WTC11 (cell line): ENCODE results near the gene C1orf35. TPM values are rescaled to one million over a fixed set of nuclear protein-coding genes. Genes with fewer than 3 reads are reported as not detected.

Source experiments
- ATAC-seq: fragments of 200-7000 bp; cut with Tn5 transposase; 2 replicates; pipeline ENCODE4 v1.10.0; 2021; ENCODE audit warnings: mild to moderate bottlenecking, moderate library complexity
- CTCF ChIA-PET: fragments of 300-600 bp; sonication (Branson Sonifier 250); formaldehyde crosslinking; loops from one replicate; lab custom pipeline; 2021; ENCODE audit warnings: antibody characterized with exemption; lab: Charles Lee
- POLR2A ChIA-PET: fragments of 350-600 bp; sonication (Branson Sonifier 250); formaldehyde crosslinking; loops from one replicate; lab custom pipeline; 2021; ENCODE audit warnings: antibody characterized with exemption; lab: Charles Lee
- DNase-seq: peaks from one replicate; pipeline ENCODE4 v3.0.0; 2021; ENCODE audit warnings: low spot score
- H3K27ac Mint-ChIP-seq: 2 replicates; pipeline ENCODE4 v1.8.0; 2021; ENCODE audit warnings: mixed read lengths
- H3K27me3 Mint-ChIP-seq: 2 replicates; pipeline ENCODE4 v1.8.0; 2021; ENCODE audit warnings: low read depth, mild to moderate bottlenecking, moderate library complexity, mixed read lengths
- H3K36me3 Mint-ChIP-seq: 2 replicates; pipeline ENCODE4 v1.8.0; 2021; ENCODE audit warnings: mixed read lengths
- H3K4me1 Mint-ChIP-seq: 2 replicates; pipeline ENCODE4 v1.8.0; 2022; ENCODE audit warnings: mixed read lengths
- H3K4me3 Mint-ChIP-seq: 2 replicates; pipeline ENCODE4 v1.8.0; 2021; ENCODE audit warnings: mild to moderate bottlenecking, moderate library complexity, mixed read lengths
- H3K9me3 Mint-ChIP-seq: 2 replicates; pipeline ENCODE4 v1.8.0; 2021; ENCODE audit warnings: mixed read lengths
- AFF4 ChIP-seq: sonication (generic); formaldehyde crosslinking; IDR thresholded peaks from 2 replicates; pipeline ENCODE4 v1.8.1; 2023; ENCODE audit warnings: mild to moderate bottlenecking, missing genetic modification reagents, borderline replicate concordance
- ARID4B ChIP-seq: sonication (generic); formaldehyde crosslinking; IDR thresholded peaks from 2 replicates; pipeline ENCODE4 v1.8.0; 2023; ENCODE audit warnings: missing genetic modification reagents, mild to moderate bottlenecking, borderline replicate concordance
- CDX4 ChIP-seq: fragments of 250-450 bp; sonication (Bioruptor Pico); IDR thresholded peaks from 2 replicates; pipeline ENCODE4 v1.9.0; 2021; ENCODE audit warnings: moderate library complexity, mild to moderate bottlenecking, inconsistent platforms, borderline replicate concordance
- CREM ChIP-seq: sonication (generic); formaldehyde crosslinking; IDR thresholded peaks from 2 replicates; pipeline ENCODE4 v1.8.1; 2022; ENCODE audit warnings: mild to moderate bottlenecking, missing genetic modification reagents, moderate library complexity
- EMX1 ChIP-seq: fragments of 250-450 bp; sonication (Bioruptor Pico); IDR thresholded peaks from 2 replicates; pipeline ENCODE4 v1.8.0; 2021; ENCODE audit warnings: mild to moderate bottlenecking
- HMGXB4 ChIP-seq: sonication (generic); formaldehyde crosslinking; IDR thresholded peaks from 2 replicates; pipeline ENCODE4 v1.8.1; 2023; ENCODE audit warnings: mild to moderate bottlenecking, moderate library complexity, missing genetic modification reagents
- MLX ChIP-seq: sonication (generic); formaldehyde crosslinking; IDR thresholded peaks from 2 replicates; pipeline ENCODE4 v1.8.1; 2023; ENCODE audit warnings: mild to moderate bottlenecking, missing genetic modification reagents, moderate library complexity
- MXD4 ChIP-seq: fragments of 250-450 bp; sonication (Bioruptor Pico); IDR thresholded peaks from 2 replicates; pipeline ENCODE4 v1.8.0; 2021; ENCODE audit warnings: mild to moderate bottlenecking, moderate library complexity, borderline replicate concordance
- RELA ChIP-seq: sonication (generic); formaldehyde crosslinking; IDR thresholded peaks from 2 replicates; pipeline ENCODE4 v1.8.1; 2022; ENCODE audit warnings: missing genetic modification reagents, mild to moderate bottlenecking, borderline replicate concordance
- SOX15 ChIP-seq: fragments of 250-450 bp; sonication (Bioruptor Pico); IDR thresholded peaks from 2 replicates; pipeline ENCODE4 v1.9.0; 2021; ENCODE audit warnings: mild to moderate bottlenecking
- SP1 ChIP-seq: sonication (generic); formaldehyde crosslinking; conservative IDR thresholded peaks from 2 replicates; pipeline ENCODE4 v1.8.1; 2022; ENCODE audit warnings: missing genetic modification reagents
- USF1 ChIP-seq: sonication (generic); formaldehyde crosslinking; IDR thresholded peaks from 2 replicates; pipeline ENCODE4 v1.8.0; 2022; ENCODE audit warnings: mild to moderate bottlenecking, missing genetic modification reagents
- USF2 ChIP-seq: sonication (generic); formaldehyde crosslinking; IDR thresholded peaks from 2 replicates; pipeline ENCODE4 v1.8.1; 2023; ENCODE audit warnings: mild to moderate bottlenecking, missing genetic modification reagents, moderate library complexity
- ZBTB21 ChIP-seq: sonication (generic); formaldehyde crosslinking; IDR thresholded peaks from 2 replicates; pipeline ENCODE4 v1.8.1; 2023; ENCODE audit warnings: mild to moderate bottlenecking, missing genetic modification reagents, borderline replicate concordance
- ZNF396 ChIP-seq: fragments of 250-450 bp; sonication (Bioruptor Pico); IDR thresholded peaks from 2 replicates; pipeline ENCODE4 v1.8.0; 2021; ENCODE audit warnings: mild to moderate bottlenecking, moderate library complexity, borderline replicate concordance
- ZNF423 ChIP-seq: fragments of 250-450 bp; sonication (Bioruptor Pico); IDR thresholded peaks from 2 replicates; pipeline ENCODE4 v2.1.2; 2022; ENCODE audit warnings: mild to moderate bottlenecking, moderate library complexity
- total RNA-seq: library from RNA; stranded (reverse); gene quantifications from 3 replicates; pipeline ENCODE4 v1.2.3, GENCODE V29; 2021

Gene C1orf35
- total RNA-seq, 1 experiment from 2014 or later: 33.8 TPM

GRCh38 chr1:228070173-228070572 lies 33.0 kb downstream of the C1orf35 start:
- H3K4me3 Mint-ChIP-seq: no peak overlapping the region
- ATAC-seq: no peak
- H3K27me3 Mint-ChIP-seq: peaks cover 86% of the 10 kb centered on the region
- H3K27ac Mint-ChIP-seq: no peak overlapping the region
- no peaks in the 10 kb centered on the region for H3K36me3 Mint-ChIP-seq
- no peak for DNase-seq
- 0 out of 2 replicates have a peak, but pooled peaks cover 4% of the 10 kb centered on the region for H3K4me1 Mint-ChIP-seq
- CTCF ChIA-PET: no interaction called here
- POLR2A ChIA-PET: no interaction called here
- TF ChIP-seq CDX4 (CRISPR knock-in tag) (no peak), HMGXB4 (no peak), MLX (CRISPR knock-in tag) (no peak), SP1 (no peak), RELA (no peak), EMX1 (CRISPR knock-in tag) (no peak), SOX15 (CRISPR knock-in tag) (no peak), USF2 (no peak), USF1 (no peak), ARID4B (no peak), CREM (CRISPR knock-in tag) (no peak), MXD4 (CRISPR knock-in tag) (no peak), ZNF396 (CRISPR knock-in tag) (no peak)
- H3K9me3 Mint-ChIP-seq: no peaks in the 10 kb centered on the region

GRCh38 chr1:228068359-228068758 lies 34.8 kb downstream of the C1orf35 start:
- DNase-seq (no peak), ATAC-seq (no peak)
- no peak overlapping the region for H3K4me3 Mint-ChIP-seq
- no peaks in the 10 kb centered on the region for H3K4me1 Mint-ChIP-seq
- ChIA-PET POLR2A (no interaction called here), CTCF (no interaction called here)
- H3K36me3 Mint-ChIP-seq: no peaks in the 10 kb centered on the region
- no peaks in the 10 kb centered on the region for H3K9me3 Mint-ChIP-seq
- no peak for TF ChIP-seq ZBTB21
- no peak for TF ChIP-seq AFF4 (CRISPR knock-in tag)
- no peak for TF ChIP-seq ZNF423 (CRISPR knock-in tag)
- H3K27ac Mint-ChIP-seq: no peak overlapping the region
- H3K27me3 Mint-ChIP-seq: peaks cover 85% of the 10 kb centered on the region
